Measurements from ENCODE around the gene CCL27.

Gene CCL27

GRCh38 chr9:34684145-34684544 is 21.7 kb upstream of the CCL27 start:
- DNase-seq (ENCODE audit: low spot score): peak; percentile 30

GRCh38 chr9:34675869-34676268 is 13.4 kb upstream of the CCL27 start:
- DNase-seq (ENCODE audit: low spot score): no peak

GRCh38 chr9:34675048-34675714 is 12.7 kb upstream of the CCL27 start:
- peak; percentile 52 for DNase-seq (ENCODE audit: low spot score)

GRCh38 chr9:34674440-34674839 is 12.0 kb upstream of the CCL27 start:
- no peak for DNase-seq (ENCODE audit: low spot score)

- no peak for DNase-seq (ENCODE audit: low spot score)
These were observed 8.8 kb upstream of the CCL27 start for GRCh38 chr9:34671307-34671706.

GRCh38 chr9:34669809-34670562 is 7.5 kb upstream of the CCL27 start:
- DNase-seq (ENCODE audit: low spot score): no peak

- peak; percentile 86 for DNase-seq (ENCODE audit: low spot score)
These were observed 3.2 kb upstream of the CCL27 start for GRCh38 chr9:34665381-34666250.

GRCh38 chr9:34665067-34665380 is 2.6 kb upstream of the CCL27 start:
- no peak for DNase-seq (ENCODE audit: low spot score)

- peak; percentile 74 for DNase-seq (ENCODE audit: low spot score)
These were observed 2.0 kb upstream of the CCL27 start for GRCh38 chr9:34664281-34665066.

- DNase-seq (ENCODE audit: low spot score): no peak
These were observed 797 bp upstream of the CCL27 start for GRCh38 chr9:34663303-34663605.

- DNase-seq (ENCODE audit: low spot score): no peak
These were observed 2.7 kb downstream of the CCL27 start for GRCh38 chr9:34659592-34660253.

- no peak for DNase-seq (ENCODE audit: low spot score)
These were observed 4.0 kb downstream of the CCL27 start for GRCh38 chr9:34658461-34658860.

- no peak for DNase-seq (ENCODE audit: low spot score)
These were observed 5.5 kb downstream of the CCL27 start for GRCh38 chr9:34656992-34657391.

- no peak for DNase-seq (ENCODE audit: low spot score)
These were observed 7.1 kb downstream of the CCL27 start for GRCh38 chr9:34655394-34655793.

GRCh38 chr9:34654323-34655051 is 8.0 kb downstream of the CCL27 start:
- no peak for DNase-seq (ENCODE audit: low spot score)

GRCh38 chr9:34653151-34654072 is 9.0 kb downstream of the CCL27 start:
- DNase-seq (ENCODE audit: low spot score): no peak

GRCh38 chr9:34652602-34653000 is 9.9 kb downstream of the CCL27 start:
- DNase-seq (ENCODE audit: low spot score): no peak

GRCh38 chr9:34651876-34652601 is 10.4 kb downstream of the CCL27 start, which contains the start of gene IL11RA:
Gene IL11RA (plus strand): TSS chr9:34652185. CDS start chr9:34655218, 3,033 bp downstream.
- DNase-seq (ENCODE audit: low spot score): peak; percentile 43

- DNase-seq (ENCODE audit: low spot score): no peak
These were observed 11.1 kb downstream of the CCL27 start for GRCh38 chr9:34651321-34651720.
